ENCODE results near the gene ALK.

- TF ChIP-seq POLR2A (IDR thresholded peaks at IDR 0.05) (no peak), CTCF (IDR thresholded peaks at IDR 0.05) (no peak)
Measured at GRCh38 chr2:29155578-29155977, 765.8 kb downstream of the ALK start.
